ENCODE results near the gene ACVR1.
"Not testable (repeated sequence)": the region's sequence is repeated elsewhere in the genome, so short reads cannot be mapped to it uniquely, and the experiment has no call there.

The ACVR1 gene

DNA sequence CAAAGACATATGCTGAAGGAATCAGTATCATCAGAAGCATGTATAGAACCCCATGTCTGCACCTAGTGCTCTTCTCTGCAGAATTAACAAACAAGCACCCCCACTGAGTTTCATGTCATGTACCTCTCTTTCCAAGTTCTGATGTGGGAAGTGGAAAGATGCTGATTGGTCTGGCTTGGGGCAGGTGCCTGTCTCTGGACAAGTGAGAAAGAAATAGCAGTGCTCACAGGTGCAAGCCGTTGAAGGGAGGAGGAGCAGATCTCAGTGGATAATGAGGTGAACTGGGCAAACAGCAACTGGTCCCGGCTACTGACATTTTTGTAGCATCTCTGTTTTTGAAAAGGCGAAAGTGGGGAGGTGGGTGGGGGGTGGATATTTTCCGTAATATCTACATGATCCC, 17.5 kb upstream of the ACVR1 start:
- DNase-seq = no peak

DNA sequence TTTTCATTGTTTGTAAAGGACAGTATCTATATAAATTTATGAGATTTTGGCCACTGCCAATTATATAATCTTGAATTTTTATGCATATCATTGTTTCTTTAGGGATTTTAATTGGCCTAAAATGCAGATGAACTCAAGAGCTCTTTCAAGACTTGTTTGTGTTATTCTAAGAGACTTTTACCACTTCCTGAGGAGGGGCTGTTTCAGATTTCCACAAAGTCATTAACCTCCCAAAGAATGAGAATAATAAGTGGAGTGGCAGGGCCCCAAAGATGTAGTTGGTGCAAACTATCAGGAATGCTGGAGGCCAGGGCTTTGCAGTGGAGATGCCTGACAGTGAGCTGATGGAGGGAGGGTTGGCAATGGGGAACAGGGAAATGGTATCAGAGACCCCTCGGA, 15.5 kb upstream of the ACVR1 start:
- DNase-seq = no peak

DNA sequence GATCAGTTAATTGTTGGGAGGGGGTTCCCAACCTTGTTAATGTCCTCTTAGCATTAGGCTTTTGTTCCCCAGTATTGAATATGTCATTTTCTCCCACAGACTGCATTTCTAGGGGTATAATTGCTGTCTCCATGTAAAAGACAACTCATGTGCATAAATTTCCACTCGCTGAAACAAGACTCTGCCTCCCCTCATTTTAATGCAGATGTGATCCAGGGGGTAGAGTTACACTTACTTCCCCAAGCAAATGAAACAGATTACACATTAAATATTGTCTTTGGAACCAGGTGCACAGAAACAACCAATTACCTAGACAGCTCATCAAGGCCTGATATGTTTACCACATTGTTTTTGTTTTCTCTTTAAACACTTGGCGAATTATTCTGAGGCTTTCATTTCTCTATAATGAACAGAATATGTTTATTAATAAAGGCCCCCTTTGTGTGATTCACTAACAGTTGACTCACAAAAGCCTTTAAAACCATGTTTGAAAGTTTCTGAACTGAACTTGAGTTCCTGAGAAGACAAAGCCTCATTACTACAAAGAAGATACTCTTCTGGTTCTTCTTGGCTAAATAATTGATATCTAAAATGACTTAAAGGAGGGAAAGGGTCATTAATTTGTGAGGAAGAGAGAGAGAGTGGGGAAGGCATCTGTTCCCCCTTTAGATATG, 15.0 kb upstream of the ACVR1 start:
- no peak for DNase-seq

DNA sequence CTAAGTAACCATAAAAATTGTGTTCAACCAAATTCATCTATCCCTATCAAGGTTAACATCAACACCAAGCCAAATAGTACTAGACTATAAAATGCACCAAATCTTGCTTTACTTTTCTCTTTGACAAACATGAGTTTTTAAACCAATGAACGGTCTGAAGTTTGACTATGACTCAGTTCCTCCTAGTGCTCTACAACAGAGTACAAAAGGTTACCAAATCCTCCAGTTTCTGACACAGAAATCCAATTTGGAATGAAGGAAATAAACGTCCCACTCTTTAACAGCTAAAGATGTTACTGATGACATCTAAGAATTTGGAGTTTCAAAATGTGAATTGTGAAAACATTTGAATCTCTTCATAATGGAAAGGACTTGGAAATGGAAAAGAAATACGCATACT, 11.8 kb upstream of the ACVR1 start:
- no peak for DNase-seq

DNA sequence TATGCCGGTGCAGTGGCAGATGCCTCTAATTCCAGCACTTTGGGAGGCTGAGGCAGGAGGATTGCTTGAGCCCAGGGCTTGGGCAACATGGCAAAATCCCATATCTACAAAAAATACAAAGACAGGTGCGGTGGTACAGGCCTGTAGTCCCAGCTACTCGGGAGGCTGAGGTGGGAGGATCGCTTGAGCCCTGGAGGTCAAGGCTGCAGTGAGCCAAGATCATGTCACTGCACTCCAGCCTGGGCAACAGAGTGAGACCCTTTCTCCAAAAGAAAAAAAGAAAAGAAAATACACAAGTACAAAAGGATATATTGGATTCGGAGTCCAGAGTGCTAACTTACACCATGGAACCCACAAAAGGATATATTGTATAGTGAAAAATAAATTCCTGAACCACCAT, 8.4 kb upstream of the ACVR1 start:
- DNase-seq = not testable (repeated sequence)

DNA sequence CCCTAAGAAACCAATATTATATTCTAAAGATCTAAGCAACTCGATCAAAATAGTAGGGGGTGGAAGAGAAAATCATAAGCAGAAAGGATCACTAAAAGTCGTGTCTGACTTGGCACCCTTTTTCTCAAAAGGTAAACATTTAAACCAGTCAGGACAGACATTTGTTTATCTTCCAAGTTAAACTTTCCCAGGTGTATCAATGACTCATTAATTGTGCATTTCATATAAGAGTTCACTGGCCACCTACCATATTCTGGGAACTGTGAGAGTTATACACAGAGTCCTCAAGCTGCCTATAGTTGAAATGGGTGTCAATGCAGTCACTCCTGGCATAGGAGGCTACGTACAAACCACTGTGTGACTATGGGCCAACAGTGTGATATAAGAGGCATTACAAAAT, 4.8 kb upstream of the ACVR1 start:
- DNase-seq = no peak

DNA sequence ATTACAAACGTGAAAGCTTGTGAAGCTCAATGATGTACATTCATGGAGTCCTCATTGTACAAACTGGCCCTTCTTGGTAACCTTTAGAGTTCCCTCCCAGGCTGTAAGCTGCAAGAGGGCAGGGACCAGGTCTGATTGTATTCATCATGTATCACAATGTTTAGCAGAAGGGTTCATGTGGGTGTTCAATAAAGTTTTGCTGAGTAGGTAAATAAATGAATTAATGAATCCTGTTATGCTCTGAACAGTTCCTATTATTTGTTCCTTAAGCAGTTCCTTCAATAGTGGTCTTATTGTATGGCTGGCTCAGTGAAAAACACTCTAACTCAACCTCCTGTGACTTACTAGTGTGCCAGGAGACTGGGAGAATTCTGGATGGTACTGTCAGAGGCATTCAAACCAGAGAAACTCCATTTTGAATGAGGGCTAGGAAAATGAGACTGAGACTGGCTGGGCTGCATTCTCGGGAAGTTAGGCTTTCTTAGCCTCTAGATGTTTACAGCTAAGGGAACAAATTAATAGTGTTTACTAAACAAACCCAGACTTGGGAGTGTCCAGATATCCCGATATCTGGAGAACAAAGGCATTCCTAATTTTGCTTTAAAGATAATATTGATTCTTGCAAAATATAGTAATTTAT, 1.8 kb upstream of the ACVR1 start:
- no peak for DNase-seq

DNA sequence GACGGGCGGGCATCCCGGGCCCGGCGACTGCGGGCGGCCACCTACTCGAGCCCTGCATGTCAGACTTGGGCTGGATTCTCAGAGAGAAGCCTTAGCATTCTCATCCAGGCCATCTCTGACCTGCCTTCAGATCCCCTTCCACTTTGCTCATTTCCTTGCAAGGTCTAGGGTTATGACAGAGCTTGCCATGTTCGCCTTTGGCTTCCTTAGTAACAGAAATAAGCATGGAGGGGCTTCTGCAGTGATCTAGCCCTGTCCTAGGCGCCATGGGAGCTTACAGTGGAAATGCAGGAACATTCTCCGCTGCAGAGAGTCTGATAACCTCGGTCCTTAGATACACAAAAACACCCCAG, 632 bp upstream of the ACVR1 start:
- DNase-seq = no peak

DNA sequence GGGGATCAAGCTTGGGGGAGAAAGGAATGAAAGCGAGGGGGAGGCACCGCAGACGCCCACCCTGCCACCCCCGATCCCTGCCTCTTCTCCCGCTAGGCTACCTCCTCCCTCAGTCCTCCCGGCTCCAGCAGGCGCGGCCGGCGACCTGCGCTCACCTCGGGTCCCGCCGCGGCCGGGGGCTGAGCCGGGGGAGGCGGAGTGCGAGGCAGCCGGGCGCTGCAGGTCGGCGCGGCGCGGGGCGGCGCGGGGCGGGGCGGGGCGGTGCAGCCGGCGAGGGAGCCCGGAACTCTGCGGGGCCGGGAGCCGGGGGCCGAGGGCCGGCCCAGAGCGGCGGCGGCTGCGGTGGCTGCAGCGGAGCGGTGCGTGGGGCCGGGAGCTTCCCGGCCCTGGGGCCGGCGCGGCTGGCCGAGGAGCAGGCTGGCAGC, 477 bp downstream of the ACVR1 start:
- DNase-seq = peak; percentile 18 to 71 (median 42)

DNA sequence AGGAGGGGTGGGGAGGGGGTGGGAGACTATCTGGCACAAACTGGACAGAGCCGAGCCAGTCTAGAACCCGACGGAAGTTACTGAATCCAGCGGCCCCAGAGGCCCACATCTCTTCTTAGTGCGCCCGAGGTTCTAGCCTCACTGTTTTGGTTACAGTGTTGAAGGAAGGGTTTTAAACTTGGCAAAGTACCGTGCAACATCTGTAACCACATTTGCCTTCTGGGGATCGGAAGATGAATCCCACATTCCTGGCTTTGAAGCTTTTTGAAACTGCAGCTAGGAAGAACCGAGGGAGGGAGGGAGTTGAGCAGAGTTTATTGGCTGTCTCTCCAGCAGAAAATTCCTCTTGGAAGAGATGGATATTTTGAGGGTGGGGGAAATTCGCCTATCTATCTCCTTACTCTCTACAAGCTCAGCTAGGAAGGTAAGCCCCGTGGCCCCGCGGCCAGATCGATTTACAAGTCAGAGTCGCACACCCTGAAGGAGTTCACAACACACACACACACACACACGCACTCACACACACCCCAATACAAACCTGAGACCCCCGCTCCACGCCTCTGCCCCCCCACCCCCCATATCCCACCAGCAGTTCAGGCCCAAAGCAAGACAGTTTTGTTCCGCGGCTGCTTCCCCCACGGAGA, 1.0 kb downstream of the ACVR1 start:
- DNase-seq = peak in 1 of 4 experiments; percentile 21

DNA sequence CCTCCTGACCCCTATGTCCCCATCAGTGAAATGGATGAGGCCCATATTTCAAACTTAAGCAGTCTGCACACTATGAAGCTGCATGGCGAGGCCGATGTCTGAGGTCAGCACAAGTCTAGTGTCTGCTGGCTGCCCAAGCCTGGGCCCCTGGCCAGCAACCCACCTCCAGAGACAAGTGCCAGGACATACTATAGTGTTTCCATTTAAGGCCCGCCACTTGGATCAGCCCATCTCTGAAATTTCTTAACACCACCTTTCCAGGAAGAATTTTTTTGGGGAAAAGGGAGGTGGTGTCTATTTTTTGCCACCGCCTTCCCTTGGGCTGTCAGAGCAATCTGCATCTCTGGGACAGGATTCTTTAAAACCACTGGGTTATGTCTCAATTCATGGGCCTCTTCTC, 1.8 kb downstream of the ACVR1 start:
- DNase-seq = no peak

DNA sequence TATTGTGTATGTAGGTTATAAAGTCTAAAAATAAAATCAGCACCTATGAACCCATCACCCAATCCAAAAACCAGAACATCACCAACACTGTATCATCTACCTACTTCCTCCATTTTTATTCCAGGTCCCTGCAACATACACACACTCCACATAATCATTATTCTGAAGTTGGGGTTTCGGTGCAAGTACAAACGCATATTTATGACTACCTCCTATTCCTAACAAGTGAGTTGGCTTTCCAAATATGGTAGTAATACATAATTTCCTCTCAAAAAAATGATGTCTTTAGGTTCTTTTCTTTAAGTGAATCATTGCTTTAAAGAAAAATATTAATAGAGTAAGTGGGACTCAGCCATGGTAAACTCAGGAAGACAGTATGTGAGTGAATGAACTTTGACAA, 3.3 kb downstream of the ACVR1 start:
- DNase-seq = no peak

DNA sequence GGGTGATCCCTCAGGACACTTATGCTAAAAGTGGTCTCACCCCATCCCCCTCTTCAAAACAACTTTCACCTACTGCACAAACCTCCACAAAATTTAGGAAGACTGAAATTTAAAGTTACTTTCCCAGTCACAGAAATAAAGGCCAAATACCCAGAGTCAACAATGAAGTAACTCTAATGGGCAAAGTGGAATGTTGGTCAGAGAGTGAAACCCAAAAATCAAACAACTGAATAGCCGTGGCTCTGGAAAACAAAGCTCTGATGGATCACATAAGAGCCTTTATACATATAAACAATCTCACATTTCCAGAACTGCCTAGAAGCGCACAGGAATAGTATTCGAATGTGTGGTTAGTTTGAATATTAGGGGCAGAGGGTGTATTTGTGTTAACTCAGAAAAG, 4.7 kb downstream of the ACVR1 start:
- no peak for DNase-seq

DNA sequence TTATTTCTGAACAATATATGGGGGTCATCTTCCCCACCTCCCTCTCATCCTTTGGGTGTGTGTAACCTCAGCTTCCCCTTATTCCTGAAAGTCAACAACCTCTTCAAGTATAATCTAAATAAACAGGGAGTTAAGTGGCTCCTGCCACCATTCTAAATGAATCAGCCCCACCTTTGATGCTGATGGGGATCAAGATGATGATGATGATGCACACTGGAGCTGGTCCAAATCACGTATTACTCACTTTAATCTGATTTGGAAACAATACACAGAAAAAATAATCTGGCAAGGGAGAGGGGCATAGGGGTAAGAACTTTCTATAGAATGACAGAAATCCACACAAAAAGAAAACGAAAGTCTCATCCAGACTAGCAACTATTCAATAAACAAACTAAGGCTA, 7.1 kb downstream of the ACVR1 start:
- DNase-seq = no peak

DNA sequence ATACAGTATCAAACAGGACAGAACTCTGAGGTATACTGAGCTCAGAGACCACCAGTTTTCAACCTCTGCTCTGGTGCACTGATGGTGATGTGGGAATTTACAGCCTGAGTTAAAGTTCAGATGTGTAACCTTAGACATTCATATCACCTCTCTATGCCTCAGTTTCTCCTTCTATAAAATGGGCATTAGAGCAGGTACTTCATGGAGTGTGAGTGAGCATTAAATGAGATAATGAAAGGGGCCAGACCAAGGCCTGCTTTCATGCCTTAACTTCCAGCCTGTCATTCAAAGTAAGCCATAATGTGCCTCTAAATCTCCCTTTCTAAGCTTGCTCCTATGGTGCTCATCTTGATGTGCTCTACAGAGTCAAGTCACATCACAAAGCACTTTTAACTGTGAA, 8.4 kb downstream of the ACVR1 start:
- DNase-seq = no peak

DNA sequence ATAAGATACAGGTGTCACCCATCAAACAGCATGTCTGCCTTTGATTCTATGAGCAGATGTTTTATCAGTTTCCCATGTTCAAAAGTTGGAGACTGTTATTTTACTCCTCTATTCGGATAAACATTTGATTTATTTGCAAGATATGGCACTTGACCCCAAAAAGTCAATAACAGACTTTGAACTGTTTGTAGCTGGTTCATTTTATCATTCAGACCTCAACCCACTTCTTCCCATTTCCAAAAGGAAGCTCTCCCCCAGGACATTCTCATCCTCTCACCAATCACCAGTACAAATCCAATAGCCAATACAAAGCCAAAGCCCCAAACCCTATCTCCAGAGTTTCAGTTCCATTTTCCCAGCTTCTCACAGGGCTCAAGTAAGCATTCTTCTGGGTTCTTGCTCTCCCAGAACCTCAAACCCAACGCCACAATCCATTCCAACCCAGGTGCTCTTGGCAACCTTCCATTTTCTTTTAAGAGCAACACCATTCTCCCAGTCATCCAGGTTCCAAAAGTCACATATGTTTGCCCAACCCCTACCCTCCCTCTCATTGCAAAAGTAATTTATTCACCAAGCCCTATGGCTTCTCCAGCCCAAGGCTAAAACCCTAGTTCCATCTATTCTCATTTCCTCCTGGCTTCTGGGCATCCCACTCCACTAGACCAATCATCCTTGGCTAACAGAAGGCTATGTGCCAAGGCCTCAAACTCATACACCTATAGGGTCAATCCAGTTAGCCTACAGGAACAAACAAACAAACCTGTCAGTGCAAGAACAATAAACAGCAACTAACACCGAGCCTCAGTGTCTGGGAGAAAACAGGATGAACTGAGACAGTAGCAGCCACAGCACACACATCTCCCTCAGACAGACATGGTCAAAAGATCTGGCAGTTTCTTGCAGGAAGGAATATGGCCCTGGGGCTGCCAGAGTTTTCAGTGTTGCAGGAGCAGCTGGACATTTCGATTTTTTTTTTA, 9.2 kb downstream of the ACVR1 start:
- DNase-seq = no peak

DNA sequence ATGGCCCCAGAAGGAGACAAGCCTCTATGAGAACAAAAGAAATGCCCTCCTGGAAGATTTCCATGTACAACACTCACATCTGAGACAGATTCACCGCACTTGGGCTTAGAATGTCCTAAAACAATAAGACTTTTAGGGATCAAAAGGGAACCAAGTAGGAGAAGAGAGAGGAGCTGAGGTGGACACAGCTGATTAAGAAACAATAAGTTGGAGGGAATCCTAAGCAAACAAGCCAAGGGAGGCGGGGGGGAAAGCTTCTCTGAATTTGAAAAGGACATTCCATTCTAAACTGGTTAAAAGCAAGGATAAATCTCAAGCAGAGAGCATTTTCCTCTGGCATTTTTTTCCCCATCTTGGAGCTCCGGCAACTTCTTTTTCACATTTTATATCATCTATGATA, 9.9 kb downstream of the ACVR1 start:
- no peak for DNase-seq

DNA sequence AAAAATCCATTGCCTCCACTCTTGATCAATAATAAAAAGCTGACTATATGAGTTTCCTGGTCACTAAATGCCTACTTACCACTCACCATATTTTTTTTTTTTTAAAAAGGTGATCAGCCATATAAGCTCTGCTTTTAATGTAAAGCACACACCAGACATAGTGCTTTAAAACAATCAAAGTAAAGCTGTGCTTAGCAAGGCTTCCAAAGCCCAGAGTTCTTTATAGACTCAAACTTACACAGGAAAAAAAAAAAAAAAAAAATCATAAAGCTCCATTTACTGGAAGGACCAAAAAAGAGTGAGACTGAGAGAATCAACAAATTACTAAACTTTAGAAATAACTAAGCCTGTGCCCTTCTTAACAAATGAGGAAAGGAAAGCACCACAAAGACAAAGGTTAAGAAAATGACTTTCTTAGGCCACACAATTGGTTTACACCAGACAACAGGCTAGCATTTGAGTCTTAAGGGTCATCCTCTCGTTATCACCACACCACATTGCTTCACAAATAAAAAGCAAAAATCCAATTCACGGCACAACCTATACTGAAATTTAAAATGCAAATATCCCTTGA, 11.2 kb downstream of the ACVR1 start:
- DNase-seq = no peak

DNA sequence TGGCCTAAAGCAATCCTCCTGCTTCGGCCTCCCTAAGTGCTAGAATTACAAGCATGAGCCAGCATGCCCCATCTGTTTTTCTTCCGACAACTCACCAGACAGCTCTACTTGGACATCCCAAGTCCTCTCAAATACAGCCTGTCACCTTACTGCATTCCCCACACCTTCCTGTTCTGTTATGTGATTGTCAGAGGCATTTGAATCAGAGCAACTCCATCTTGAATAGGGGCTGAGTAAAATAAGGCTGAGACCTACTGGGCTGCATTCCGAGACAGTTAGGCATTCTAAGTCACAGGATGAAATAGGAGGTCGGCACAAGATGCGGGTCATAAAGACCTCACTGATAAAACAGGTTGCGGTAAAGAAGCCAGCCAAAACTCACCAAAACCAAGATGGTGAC, 17.3 kb downstream of the ACVR1 start:
- no peak for DNase-seq

DNA sequence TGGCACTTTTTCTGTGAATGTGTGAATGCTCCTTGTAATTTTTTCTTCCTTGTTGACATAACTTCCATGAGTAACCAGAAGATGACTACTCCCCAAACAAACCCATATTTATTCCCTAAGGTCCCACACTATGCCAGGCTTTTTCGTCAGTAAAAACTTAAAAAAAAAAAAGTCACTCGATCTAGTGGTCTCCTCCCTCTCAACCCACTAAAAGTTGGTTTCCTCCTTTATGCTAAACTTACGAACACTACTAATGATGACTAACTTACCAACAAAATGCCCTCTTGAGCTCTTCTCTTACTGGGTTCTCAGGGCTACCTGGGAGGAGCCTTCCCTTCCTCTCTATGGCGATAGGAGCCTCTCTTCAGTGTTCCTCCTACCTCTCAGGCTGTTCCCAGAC, 18.2 kb downstream of the ACVR1 start:
- DNase-seq = no peak

DNA sequence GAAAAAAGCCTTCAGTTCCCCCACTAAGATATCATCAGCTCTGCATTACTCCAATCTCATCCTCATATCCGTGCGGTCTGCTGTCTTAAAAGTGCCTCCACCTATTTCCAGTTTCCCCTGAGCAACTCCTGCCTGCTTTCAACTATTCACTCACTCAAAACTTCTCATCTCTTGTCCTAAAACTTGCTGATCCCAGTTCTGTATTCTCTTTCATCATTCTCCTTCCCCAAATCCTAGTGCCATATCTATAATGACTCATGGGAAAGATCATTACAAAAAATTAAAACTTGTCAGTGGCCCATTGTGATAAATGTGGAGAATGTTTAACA, 20.0 kb downstream of the ACVR1 start:
- DNase-seq = no peak

DNA sequence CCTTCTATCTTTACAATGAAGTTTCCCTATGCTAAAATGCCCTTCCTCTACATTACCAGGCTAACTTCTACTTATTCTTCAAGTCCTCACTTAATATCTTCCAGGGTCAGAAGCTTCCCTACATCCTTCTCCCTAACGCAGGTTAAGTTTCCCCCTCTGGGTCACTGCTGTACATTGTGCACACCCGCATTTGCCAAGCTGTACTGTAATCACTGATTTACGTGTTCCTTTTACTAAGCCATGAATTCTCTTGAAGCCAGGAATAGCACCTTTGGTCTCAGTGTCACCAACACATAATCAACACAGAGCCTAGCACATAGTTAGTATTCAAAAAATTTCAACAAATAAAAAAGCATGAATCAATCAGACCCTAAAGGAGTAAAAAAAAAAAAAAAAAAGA, 22.3 kb downstream of the ACVR1 start:
- no peak for DNase-seq

DNA sequence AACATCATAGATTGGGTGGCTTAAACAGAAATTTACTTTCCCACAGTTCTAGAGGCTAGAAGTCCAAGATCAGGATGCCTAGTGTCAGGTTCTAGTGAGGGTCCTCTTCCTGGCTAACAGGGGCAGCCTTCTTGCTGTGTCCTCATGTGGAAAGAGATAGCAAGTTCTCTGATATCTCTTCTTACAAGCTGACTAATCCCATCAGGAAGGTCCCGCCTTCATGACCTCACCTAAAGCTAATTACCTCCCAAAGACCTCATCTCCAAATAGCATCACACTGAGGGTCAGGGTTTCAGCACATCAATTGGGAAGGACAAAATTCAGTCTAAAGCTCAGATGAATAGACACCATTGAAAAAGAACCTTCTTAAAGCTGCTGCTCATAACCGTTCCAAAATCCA, 22.9 kb downstream of the ACVR1 start:
- DNase-seq = no peak

Data from activated naive CD4-positive, alpha-beta T cell (primary cell).